NCI-H2029 (cell line): ENCODE results near the gene ANK3.

Source experiments
- DNase-seq: peaks from one replicate; lab custom pipeline; 2025; lab: John Stamatoyannopoulos, UW

ANK3 gene

DNA sequence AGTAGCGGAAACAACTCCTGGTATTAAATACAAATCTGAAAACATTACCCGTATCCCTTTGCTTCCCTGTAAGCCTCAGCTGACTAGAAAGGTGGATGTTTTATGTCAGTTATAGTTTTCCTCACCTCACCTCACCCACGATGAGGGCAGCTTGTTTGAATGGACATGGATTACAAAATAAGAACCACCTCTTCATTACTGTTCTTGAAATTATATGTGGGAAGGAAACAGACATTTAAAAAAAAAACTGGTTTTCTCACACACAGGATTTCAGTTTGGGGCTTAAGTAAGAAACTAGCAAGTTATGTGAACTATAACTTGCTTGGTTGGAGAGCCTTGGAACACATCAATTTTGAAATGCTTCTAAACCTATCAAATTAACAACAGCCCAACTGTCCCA, 250.4 kb downstream of the ANK3 start:
- no peak for DNase-seq

DNA sequence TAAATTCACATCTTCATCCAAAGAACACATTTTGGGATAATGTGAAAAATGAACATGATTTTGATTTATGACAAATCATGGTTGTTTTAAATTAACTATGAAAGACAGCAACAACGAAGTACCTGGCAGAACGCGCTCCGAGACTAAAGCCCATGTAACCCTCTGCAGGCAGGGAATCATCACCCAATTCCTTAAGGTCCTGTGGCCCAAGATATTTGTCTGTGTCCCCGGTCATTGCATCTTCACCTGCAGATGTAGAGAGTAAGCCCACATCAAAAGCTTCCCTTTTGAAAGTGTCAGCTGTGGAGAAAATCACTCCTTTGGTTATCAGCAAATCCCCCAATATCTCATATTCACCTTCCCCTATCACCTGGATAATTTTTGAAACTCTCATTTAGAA, 250.8 kb downstream of the ANK3 start:
- no peak for DNase-seq

GRCh38 chr10:60138026-60138425, 251.6 kb downstream of the ANK3 start:
- no peak for DNase-seq

DNA sequence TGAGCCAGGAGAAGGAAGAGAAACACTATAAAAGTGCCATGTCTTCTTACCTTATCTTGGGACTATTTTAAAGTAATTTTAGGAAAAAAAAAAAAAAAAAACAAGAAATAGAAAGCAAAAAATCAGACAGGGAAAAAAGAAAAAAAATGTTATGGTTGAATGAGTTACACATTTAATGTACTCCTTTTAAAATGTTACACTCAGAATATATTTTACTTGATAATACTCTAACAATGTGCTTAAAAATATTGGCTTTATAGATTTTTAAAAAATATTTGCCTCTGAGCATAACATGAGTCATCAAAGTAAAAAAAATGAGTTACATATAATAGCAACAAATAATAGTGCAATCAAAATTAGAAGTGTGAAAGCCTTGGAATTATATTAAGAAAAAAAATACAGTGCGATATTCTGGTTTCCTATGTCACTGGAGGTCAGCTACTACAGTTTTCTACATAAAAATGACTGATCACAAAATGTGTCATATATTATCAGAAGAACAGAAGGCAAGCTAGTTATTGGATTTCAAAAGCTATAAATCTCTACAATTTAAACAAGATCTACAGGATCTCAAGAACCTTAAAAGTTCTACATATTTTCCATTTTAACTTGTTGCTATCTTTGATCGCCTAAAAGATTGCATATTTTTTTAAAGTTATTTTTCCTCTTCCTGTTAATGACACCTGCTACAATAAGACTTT, 252.2 kb downstream of the ANK3 start:
- DNase-seq: no peak

- no peak for DNase-seq
These were observed 254.7 kb downstream of the ANK3 start for GRCh38 chr10:60135020-60135419.

- no peak for DNase-seq
These were observed 255.1 kb downstream of the ANK3 start for GRCh38 chr10:60134548-60134947.

DNA sequence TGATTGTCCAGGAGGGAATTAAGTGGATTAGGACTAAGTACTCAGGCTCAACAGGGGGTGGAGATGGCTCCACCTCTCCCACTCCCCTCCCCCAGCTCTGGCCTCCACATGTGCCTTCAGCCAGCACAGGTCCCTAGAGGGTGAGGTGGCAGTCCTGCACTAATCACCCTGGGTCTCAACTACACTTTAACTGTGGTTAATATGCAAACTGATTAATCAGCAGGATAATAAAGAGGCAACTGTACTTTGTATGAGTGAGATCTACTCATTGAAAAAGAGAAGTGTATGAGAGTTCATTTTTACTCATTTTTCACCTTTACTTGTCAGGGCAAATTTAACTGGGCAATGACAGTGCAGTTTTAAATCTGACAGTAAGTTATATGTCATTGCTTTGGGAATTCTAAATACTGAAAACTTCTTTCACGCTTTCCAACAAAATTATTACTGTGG, 259.5 kb downstream of the ANK3 start:
- DNase-seq: no peak

DNA sequence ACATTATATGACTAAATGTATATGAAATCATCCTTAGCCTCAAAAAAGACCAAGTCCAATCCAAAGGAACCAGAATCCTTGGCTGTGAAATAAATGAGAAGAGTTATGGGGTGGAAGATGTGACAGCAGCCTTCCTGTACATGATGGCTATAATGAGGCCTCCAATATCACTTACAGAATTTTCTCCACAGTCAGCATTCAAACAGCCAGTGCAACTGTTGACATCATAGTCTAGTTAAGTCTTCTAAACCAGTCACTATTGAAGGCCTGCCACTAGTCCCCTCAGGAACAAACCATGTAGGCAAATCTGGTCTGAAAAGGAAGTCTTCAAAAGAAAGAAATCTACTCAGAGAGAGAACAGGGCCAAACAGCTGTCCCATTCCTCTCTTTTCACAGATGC, 263.8 kb downstream of the ANK3 start:
- no peak for DNase-seq

DNA sequence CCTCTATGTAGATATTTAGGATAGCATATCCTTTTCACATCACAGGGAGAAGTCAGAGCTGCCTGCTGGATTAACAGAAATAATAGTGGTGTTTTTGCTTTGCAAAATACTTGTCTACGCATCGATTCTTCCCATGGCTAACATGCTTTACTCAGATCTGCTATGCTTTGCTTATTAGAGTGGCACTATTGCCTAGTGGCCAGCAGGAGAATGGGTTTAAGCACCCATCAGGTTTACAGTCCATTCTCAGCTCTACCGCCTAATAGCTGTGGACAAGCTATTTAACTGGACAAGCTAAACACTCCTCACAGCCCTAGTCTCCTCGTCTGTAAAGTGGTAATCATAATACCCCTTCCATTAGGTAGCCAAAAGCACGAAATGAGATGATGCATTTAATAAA, 265.1 kb downstream of the ANK3 start:
- DNase-seq: no peak

- no peak for DNase-seq
These were observed 266.0 kb downstream of the ANK3 start for GRCh38 chr10:60123668-60124067.

DNA sequence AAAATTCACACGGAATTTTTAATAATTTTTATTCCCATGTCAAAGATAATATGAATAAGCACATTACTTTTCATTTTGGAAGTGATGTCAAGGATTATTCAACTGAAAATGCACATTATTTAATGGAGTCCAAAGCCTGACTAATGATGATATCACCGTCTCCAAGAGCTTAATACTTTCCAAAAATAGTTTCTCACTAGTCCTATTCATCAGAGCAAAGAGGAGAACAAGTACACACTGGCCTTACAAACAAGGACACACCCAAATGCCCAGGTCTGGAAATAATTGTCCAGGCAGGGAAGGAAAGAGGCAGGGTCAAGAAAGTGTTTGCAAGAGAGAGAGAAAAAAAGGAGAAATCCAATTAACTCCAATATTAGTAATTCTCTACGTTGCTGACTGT, 266.5 kb downstream of the ANK3 start:
- no peak for DNase-seq

DNA sequence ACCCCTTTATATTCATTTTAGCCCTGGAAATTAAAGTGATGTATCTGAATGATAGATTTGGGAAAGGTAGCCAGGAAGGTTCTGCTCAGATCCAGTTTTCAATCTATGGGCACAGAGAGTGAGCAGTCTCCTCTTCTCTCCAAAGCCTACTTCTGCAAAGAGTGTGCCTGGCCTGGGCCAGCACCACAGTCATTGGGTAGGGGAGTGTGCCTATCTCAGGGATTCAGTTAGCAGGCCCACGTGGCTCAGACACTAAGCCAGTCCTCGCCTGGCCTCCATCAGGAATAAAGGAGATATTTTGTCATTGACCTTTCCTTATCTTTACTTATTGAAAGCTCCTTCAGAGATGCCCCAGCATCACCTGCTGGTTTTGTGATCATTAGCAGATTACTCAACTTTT, 267.5 kb downstream of the ANK3 start:
- no peak for DNase-seq

- DNase-seq: peak; percentile 9
These were observed 274.7 kb downstream of the ANK3 start for GRCh38 chr10:60114765-60115586.

- DNase-seq: no peak
These were observed 278.9 kb downstream of the ANK3 start for GRCh38 chr10:60110739-60111138.

DNA sequence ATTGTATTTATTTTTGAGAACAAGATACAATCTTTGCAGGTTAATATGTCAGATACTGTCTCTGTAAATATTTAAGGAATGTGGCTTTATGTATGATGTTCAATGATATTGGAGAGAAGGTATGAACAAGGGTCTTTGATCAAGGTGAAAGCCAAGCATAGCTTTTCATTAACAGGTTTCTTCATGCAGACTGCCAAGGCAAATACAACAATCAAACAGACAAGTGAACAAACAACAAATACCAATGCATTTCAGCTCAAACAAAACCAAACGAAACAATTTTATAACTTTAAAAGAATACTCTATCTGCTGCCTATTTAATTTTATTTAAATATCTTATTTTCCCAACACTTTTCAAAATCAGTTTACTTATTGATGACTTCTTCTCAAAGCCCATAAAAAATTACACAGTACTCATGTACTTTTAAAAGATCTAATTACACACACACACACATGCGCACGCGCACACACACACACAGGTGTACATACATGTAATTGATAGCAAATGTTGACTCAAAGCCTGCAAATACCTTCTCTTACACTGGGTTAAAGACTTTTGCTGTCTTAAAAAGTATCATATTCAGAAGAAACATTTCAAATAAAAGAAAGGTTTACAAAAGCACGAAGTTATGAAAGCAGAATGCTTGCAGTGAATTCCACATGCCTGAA, 282.2 kb downstream of the ANK3 start:
- no peak for DNase-seq

DNA sequence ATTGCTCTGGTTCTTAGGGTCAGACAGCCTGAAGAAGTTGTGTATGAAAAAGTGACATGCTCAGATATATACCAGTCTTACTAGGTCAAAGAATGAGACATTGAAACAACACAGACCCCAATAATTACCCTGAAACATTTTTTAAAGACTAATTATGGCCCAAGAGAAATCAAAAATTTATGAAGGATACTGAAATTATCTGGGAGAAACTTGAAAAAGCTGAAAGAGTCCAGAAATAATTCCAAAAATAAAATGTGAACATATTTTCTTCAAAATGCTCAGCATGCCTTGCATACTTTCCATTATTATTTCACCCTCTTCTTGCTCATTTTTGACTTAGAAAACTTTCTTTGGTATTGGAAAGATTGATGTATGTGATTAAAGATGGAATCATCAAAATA, 284.4 kb downstream of the ANK3 start:
- DNase-seq: no peak

DNA sequence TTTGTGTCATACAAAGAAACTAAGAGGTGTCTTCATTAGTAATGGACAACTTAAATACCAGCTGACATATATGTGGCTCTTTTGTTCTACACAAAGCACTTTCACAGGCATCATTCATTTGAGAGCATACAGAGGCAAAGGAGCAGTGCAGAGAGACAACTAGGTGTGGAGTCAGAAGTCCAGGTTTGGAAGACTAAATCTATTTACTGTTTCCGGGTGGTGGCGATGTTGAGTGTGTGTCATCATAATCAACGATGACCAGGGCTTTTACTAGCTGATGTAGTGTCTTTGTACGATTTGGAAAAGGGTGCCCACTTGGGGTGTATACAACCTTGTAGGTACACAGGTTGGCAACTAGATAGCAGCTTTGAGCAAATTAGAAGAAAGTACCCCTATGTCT, 287.9 kb downstream of the ANK3 start:
- DNase-seq: no peak

DNA sequence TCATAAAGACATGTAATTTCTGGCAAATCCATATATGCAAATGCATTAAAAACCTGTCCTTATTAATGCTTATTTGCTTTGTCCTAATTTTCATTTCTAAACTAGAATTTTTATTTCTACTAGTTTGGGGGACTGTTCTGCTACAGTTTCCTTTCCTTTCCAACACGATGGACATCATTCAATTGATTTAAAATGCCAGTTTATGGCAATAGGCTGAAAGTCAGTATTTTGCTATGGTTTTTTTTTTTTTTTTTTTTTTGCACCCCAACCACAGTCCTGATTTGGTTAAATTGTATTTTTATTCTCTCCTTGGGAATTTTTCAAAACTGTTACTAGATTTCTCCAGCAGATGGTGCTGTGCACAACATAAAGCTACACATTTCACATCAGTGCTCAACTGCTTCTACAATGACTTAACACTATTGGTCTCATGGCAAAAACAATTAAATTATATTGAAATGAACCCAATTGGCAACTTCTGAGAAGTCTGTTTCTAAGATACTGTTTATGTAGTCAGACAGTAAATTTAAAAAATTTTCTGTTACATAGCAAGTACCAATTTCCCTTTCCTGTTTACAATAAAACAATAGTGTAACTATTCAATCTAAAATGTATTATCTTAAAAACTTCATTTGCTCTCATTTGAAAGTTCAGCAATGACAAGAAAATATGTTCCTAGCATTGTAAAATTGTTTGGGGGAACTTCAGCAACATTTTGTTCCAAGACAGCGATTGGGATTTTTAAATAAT, 289.5 kb downstream of the ANK3 start:
- DNase-seq: no peak

DNA sequence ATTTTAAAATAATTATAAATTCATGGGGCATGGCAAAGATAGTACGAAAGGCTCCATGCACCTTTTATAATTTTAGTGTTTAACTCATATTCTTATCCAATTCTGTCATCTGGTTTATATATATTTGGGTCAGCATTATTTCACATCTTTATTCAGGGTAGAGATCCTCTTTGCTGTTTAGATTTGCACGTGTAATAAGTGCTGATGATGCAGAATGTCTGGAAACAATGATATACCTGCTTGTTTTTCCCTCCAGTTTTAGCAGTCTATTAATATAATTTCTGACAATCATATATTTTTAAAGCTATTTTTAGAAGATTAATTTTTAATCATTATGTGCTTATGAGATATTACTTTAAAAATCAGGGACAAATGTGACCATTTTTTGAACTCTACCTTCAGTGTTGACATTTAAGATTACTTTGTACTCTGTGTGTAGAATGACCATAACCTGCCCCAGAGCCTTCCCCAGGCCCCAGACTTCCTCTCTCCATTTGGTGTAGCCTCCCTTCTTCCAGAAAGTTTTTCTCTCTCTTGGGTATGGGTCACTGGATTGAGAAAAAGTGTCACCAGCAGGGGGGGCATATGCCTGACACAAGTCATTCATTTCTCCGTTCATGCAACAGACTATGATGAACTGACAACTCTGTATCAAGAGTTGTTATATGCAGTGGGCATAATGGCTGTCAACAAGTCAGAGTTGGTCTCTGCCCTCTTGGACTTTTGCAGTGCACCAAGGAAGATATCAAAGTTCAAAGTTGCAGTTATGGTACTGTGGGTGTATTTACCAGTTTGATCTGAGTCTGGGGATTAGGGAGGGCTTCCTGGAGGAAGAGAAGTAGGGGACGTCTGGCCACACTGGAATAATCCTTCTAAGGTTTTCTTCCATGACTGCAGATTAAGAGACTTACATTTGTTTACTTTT, 290.7 kb downstream of the ANK3 start:
- no peak for DNase-seq

DNA sequence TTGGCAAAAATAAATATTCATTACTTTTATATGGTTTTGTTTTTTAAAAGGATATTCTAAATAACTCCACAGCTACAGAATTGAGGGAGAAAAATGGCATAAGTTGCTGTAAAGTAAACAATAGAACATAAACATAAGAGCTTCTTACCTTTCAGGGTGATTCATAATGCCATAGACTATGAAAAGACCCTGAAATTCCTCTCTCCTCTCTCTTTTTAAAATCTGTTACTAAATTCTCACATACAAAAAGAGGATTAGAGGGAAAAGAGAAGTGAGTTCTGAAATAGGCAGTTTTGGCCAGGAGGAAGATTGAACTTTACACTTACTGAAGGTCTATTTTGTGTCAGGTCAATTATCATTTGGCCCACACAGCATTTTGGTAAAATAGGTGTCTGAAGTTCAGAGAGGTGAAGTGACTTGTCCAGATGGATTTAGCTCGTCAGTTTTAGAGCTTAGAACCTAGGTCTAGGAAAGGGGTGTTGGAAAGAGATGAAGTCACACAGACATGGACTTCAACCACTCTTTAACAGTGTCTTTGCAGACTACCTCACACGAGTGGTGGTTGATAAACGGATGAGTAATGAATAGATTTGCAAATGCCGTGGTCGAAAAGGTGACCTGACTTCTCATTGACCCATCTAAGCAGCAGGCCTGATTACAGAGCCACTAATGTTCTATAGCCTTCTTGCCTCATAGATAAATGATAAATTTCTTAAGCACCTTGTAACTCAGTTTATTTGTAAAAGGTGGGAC, 292.7 kb downstream of the ANK3 start:
- no peak for DNase-seq
